Activated T-cell treated with anti-CD3 and anti-CD28 coated beads, Interleukin-2, amount 50 U/mL, for 72 hours (primary cell): Measurements from ENCODE around the gene FBN2. TPM values are rescaled to one million over a fixed set of nuclear protein-coding genes. Genes with fewer than 3 reads are reported as not detected.

Experiments used
- ATAC-seq, 2 donors: fragments of 150-1000 bp; cut with Tn5 transposase; replicated peaks in 1 of 2; 2 replicates each; pipeline ENCODE4 v1.10.0; 2021; ENCODE audit warnings: moderate library complexity in 2 of 2, mild to moderate bottlenecking in 1 of 2
- DNase-seq, 2 donors: peaks; one replicate each; pipeline ENCODE4 v3.0.0; 2021 to 2022; ENCODE audit warnings: mixed read lengths in 1 of 2
- H3K27ac Mint-ChIP-seq: one replicate; pipeline ENCODE4 v1.8.0; 2022; ENCODE audit warnings: mild to moderate bottlenecking, moderate library complexity, mixed read lengths
- H3K27me3 Mint-ChIP-seq: one replicate; pipeline ENCODE4 v1.8.0; 2022; ENCODE audit warnings: low read depth, mixed read lengths
- H3K36me3 Mint-ChIP-seq, 2 donors: one replicate each; pipeline ENCODE4 v1.8.0; 2022; ENCODE audit warnings: mixed read lengths in 2 of 2, mild to moderate bottlenecking in 1 of 2; ENCODE audit not compliant: insufficient read depth in 2 of 2
- H3K4me1 Mint-ChIP-seq: one replicate; pipeline ENCODE4 v1.8.0; 2022; ENCODE audit warnings: low read depth, mixed read lengths
- H3K4me3 Mint-ChIP-seq, 2 donors: one replicate each; pipeline ENCODE4 v1.8.0; 2022; ENCODE audit warnings: mild to moderate bottlenecking in 2 of 2, mixed read lengths in 2 of 2, moderate library complexity in 2 of 2
- H3K9me3 Mint-ChIP-seq, 2 donors: one replicate each; pipeline ENCODE4 v1.8.0; 2022; ENCODE audit warnings: mixed read lengths in 2 of 2
- total RNA-seq, 2 donors: library from RNA; stranded (reverse); gene quantifications; one replicate each; pipeline ENCODE4 v1.2.3, GENCODE V29; 2022

The FBN2 gene
- total RNA-seq, 2 donors from 2014 or later, result 0.05 TPM; not detected in 1

DNA sequence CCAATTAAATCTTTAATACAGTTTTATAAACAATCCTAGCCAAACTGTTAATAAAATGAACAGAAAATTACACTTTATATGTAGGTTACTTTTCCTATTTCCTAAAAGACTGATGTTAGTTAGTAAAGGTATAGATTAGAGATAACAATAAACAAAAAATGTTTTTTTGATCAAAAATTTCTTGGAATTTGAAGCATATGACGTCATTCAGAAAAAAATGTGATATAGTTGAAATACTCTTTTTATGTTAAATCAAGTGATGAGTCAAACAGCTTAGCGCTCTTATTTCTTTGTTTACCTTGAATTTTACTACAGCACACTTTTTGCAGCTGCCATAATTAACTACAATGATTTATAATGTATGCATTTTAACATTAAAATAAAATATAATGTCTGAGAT is 258.7 kb downstream of the FBN2 start:
- Mint-ChIP-seq H3K36me3 (no peaks in the 10 kb centered on the region), H3K9me3 (no peaks in the 10 kb centered on the region)
- ATAC-seq, result no peak

DNA sequence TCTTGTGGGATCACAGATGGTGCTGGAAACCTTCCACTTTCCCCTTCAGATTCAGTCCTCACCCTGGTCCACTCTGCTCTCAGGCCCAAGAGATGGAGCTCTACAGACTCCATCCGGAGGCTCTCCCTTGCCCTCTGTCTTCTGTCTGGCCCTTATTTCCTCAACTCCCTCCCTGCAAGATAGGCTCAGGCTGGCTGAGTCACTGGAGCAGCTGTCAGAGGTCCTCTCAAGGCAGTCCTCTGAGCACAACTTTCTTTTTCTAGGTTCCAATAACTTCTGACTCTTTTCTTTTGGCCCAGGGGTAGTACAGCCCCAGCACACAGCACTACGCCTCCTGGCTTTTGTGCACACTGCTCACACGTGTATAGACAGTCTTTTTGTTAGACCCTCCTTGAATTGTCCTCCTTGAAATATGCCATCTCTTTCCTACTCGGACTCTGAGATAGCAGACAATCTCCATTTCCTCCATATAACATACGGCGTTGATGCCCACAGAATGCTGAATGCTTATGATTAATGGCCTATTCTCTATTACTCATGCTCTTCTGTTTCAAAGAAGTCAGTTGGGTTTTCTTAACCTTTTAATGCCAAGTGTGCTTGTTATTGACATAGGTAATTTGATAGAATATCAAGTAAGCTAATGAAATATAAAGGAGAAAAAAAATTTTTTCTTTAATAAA is 261.4 kb downstream of the FBN2 start:
- Mint-ChIP-seq H3K4me3 (no peak overlapping the region), H3K36me3 (no peaks in the 10 kb centered on the region), H3K9me3 (no peaks in the 10 kb centered on the region), H3K27ac (no peak overlapping the region), H3K27me3 (no peaks in the 10 kb centered on the region), H3K4me1 (no peaks in the 10 kb centered on the region)
- no peak for DNase-seq
- ATAC-seq, result no peak

More for the DNA sequence above, 258.7 kb downstream of the FBN2 start:
- Mint-ChIP-seq H3K4me1 (no peaks in the 10 kb centered on the region), H3K27me3 (no peaks in the 10 kb centered on the region), H3K4me3 (no peak overlapping the region), H3K27ac (no peak overlapping the region)
- DNase-seq, result no peak

DNA sequence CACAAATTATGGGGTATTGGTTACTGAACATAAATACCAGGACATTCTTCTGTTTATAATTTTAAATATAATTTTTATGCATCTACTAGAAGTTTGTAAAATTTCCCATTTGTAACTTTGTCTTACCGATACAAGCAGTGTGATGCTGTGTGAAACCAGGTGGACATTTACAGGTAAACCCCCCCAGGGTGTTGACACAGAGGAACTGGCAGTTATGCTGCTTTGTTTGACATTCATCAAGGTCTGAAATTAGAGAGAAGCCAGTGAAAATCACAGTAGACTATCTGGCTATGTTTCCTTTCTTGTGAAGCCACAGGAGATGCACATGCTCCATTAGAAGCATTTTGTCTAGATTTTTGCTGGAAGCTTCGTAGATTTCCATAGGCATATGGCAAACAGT is 263.6 kb downstream of the FBN2 start:
- Mint-ChIP-seq H3K27ac (no peak overlapping the region), H3K36me3 (no peaks in the 10 kb centered on the region), H3K4me1 (no peaks in the 10 kb centered on the region), H3K27me3 (no peaks in the 10 kb centered on the region), H3K4me3 (no peak overlapping the region), H3K9me3 (no peaks in the 10 kb centered on the region)
- DNase-seq (no peak), ATAC-seq (no peak)

DNA sequence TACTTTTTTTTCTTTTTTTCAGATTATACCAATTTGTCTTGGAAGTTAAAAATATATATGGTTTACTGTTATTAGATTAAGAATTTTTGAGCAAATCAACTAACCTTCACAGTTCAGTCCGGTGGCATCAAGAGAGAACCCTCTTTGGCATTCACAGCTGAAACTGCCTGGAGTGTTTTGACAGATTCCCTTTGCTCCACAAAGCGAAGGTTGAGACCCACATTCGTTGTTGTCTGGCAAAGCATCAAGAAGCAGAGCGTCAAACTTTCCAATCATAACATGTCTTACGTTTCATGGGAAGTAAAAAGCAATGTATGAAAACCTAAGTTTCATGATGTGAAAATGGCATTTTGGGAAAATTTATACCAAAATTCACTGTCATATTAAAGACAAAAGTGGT is 264.3 kb downstream of the FBN2 start:
- H3K4me3 Mint-ChIP-seq, result no peak overlapping the region
- H3K27me3 Mint-ChIP-seq, result no peaks in the 10 kb centered on the region
- H3K27ac Mint-ChIP-seq, result no peak overlapping the region
- DNase-seq, result no peak
- ATAC-seq, result no peak
- H3K9me3 Mint-ChIP-seq, result no peaks in the 10 kb centered on the region
- no peaks in the 10 kb centered on the region for H3K4me1 Mint-ChIP-seq
- no peaks in the 10 kb centered on the region for H3K36me3 Mint-ChIP-seq

DNA sequence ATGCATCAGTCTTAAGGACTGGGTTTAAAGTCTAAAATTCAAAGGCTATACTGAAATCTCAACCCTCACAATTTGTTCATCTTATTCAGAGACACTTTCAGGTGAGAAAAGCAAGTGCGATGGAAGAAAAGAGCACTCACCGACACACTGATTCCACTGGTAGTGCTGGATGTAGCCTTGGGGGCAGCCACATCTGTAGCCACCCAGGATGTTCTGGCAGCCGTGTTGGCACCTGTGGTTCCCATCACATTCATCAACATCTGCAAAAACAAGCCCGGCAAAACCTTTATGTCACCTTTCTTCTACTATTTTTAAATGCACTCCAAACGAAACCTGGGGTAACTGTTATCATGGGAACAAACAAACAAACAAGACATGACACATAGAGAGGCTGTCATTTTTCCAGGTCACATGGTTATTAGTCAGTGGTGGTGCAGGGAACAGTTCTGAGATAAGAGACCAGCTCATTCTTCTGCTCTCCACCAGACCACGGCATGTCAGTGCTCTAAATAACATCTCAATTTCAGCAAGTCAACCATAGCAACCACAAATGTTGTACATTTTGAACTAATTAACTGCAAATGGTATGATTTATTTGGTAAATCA is 266.1 kb downstream of the FBN2 start:
- peaks cover 0 to 1% of the 10 kb centered on the region in 2 donors for H3K9me3 Mint-ChIP-seq
- H3K36me3 Mint-ChIP-seq, result no peaks in the 10 kb centered on the region
- no peak overlapping the region for H3K27ac Mint-ChIP-seq
- ATAC-seq (no peak), DNase-seq (no peak)
- peaks cover 8% of the 10 kb centered on the region for H3K27me3 Mint-ChIP-seq
- no peaks in the 10 kb centered on the region for H3K4me1 Mint-ChIP-seq
- no peak overlapping the region for H3K4me3 Mint-ChIP-seq

DNA sequence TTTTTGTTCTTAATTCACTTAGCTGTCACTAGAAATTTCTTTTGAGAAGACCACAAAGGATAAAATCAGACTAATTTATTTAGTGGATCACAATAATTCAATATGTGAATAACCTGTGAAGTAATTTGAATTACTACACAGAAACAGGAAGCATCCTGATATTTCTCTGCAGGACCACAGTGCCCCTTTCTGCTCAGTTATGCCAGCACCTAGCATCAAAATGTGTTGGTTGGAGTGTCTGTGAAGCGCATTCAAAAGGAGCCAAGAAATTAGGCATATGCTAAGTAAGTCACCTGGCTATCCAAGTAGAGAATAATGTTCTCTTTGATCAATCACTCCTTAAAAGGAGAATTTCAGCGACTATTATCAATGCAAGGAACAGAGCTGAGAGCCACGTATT is 267.0 kb downstream of the FBN2 start:
- Mint-ChIP-seq H3K27me3 (peaks cover 8% of the 10 kb centered on the region), H3K4me3 (no peak overlapping the region), H3K9me3 (peaks cover 0 to 2% of the 10 kb centered on the region in 2 donors), H3K27ac (no peak overlapping the region), H3K36me3 (no peaks in the 10 kb centered on the region), H3K4me1 (no peaks in the 10 kb centered on the region)
- DNase-seq (no peak), ATAC-seq (no peak)

DNA sequence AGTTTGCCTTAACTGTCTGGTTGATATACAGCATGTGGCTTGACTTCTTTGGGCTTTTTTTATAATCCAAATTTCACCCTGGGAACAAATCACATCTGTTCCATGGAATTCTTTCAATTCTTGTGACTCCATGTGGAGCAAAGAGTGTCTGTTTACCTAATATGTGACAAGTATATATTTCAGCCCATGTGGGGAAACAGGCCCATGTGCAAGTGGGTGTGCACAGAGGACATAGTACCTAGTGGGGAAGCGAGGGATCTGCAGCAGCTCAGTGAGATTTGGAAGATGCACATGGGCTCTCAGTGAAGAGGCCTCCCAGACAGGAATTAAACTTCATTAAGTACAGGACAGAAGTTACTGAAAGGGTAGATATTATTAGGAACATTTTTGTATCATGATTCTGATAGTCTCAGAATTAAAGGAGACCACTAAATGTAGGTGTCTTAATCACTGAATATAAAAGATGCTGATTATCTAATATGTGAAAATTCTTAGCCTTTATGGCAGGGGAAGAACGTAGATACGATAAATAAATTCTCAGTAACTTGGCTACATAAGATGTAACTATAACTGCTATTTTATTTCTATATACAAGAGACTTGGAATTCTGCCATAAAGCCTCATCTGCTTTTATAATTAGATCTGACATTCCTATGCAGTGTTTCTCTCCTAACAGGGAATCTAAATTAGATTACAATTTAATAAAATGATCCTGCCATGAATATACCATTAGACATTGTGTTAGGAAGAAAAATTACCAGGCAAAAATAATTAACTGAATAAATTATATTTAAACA is 273.3 kb downstream of the FBN2 start:
- H3K4me1 Mint-ChIP-seq, result no peaks in the 10 kb centered on the region
- H3K9me3 Mint-ChIP-seq, result peaks cover 0 to 2% of the 10 kb centered on the region in 2 donors
- no peak overlapping the region for H3K4me3 Mint-ChIP-seq
- H3K36me3 Mint-ChIP-seq, result no peaks in the 10 kb centered on the region
- DNase-seq, result no peak
- H3K27ac Mint-ChIP-seq, result no peak overlapping the region
- no peak for ATAC-seq
- peaks cover 8% of the 10 kb centered on the region for H3K27me3 Mint-ChIP-seq

DNA sequence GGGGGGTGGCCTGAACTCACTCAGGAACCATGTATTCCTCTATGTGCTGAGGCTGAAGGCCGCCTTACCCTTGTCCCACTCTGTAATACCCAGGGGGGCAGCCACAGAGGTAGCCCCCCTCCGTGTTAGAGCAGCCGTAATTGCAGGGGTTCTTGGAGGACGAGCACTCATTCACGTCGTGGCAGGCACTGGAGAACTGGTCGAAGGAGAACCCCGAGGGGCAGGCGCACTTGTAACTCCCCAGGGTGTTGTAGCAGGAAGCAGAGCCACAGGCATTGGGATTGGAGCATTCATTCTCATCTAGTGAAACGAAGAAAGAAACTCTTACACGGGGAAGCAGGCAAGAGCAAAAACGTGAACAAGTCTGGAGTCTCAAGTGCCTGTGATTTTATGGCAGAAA is 274.7 kb downstream of the FBN2 start:
- no peak overlapping the region for H3K27ac Mint-ChIP-seq
- H3K36me3 Mint-ChIP-seq, result no peaks in the 10 kb centered on the region
- H3K27me3 Mint-ChIP-seq, result peaks cover 8% of the 10 kb centered on the region
- no peak for ATAC-seq
- peaks cover 0 to 2% of the 10 kb centered on the region in 2 donors for H3K9me3 Mint-ChIP-seq
- no peak overlapping the region for H3K4me3 Mint-ChIP-seq
- no peak for DNase-seq
- H3K4me1 Mint-ChIP-seq, result no peaks in the 10 kb centered on the region

DNA sequence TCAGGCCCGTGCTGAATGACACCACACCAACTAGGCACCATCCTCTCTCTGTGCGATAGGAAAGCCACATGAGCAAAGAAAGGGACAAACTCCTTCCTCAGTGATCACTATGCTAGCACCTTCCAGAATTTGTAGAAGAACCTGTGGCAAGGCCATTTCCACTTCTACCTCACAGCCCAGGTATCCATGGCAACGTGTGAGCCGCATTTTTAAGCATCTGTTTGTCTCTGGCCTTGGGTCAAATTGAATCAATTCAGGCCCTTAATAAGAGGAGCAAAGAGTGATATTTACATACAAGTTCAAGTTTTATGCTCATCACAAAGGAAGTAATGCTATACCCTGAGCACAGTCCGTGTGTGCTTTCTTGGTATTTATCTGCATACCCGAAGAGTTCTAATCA is 275.1 kb downstream of the FBN2 start:
- Mint-ChIP-seq H3K36me3 (no peaks in the 10 kb centered on the region), H3K4me3 (no peak overlapping the region), H3K9me3 (peaks cover 0 to 2% of the 10 kb centered on the region in 2 donors), H3K4me1 (no peaks in the 10 kb centered on the region), H3K27ac (no peak overlapping the region), H3K27me3 (peaks cover 3% of the 10 kb centered on the region)
- ATAC-seq, result no peak
- no peak for DNase-seq

DNA sequence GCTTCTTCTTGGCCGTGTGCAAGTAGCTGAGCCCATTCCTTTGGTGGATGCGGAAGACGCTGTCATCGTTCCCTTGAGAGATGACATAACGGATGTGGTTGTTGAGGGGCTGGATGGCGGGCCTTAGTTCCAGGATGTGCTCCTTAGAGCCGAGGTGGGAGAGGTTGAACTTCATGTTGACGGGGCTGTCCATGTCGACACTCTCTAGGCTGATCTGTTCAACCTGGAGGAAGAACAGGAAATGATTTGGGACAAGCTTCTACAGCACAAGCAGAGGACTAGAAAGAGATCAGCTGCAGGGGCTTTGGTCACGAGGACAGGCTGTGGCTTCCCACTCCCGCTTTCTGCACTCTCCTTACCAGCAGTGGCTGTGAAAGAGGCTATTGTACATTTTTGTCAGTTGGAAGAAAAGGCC is 278.4 kb downstream of the FBN2 start:
- Mint-ChIP-seq H3K4me1 (no peaks in the 10 kb centered on the region), H3K4me3 (no peak overlapping the region), H3K36me3 (no peaks in the 10 kb centered on the region), H3K27me3 (no peaks in the 10 kb centered on the region), H3K27ac (no peak overlapping the region), H3K9me3 (no peaks in the 10 kb centered on the region)
- DNase-seq (no peak), ATAC-seq (no peak)

DNA sequence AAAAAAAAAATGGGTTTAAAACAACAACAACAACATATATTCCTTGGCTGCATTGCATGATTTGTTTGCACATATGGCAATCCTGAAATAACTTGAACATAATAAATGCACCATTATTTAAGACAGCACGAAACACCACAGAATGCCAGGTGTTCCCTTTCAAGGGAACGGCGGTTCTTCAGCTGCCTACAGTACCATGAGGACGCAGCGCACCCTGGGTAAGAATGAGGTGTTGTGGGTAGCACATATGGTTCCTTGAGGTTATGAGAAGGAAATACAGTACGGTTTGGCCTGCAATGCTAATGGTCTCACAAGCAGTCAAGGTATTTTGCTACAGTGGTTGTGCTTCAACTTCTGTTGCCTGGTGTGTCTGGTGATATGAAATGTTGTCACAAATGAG is 279.7 kb downstream of the FBN2 start:
- Mint-ChIP-seq H3K36me3 (no peaks in the 10 kb centered on the region), H3K27me3 (no peaks in the 10 kb centered on the region), H3K4me1 (no peaks in the 10 kb centered on the region), H3K4me3 (no peak overlapping the region), H3K27ac (no peak overlapping the region), H3K9me3 (no peaks in the 10 kb centered on the region)
- ATAC-seq (no peak), DNase-seq (no peak)

DNA sequence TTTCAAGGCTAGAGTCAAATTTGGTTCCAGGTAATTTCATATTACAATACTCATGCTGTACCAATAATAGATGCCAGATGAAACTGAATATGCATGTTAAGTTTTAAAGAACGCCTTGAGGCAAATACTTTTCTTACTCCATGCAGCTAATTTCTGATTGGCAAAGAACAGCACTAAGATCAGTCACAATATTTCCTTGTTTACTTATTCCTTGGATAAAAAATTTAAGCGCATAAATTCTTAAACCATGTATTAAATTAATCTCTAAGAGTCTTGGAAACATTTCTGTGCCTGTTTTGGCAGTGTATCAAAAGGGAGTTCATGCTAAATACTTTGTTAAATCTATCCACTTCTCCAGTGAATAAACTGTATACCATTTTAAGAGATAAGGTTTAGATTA is 281.0 kb downstream of the FBN2 start:
- no peaks in the 10 kb centered on the region for H3K9me3 Mint-ChIP-seq
- H3K36me3 Mint-ChIP-seq, result no peaks in the 10 kb centered on the region
- H3K27me3 Mint-ChIP-seq, result no peaks in the 10 kb centered on the region
- ATAC-seq, result no peak
- no peak overlapping the region for H3K4me3 Mint-ChIP-seq
- no peak overlapping the region for H3K27ac Mint-ChIP-seq
- DNase-seq, result no peak
- no peaks in the 10 kb centered on the region for H3K4me1 Mint-ChIP-seq

DNA sequence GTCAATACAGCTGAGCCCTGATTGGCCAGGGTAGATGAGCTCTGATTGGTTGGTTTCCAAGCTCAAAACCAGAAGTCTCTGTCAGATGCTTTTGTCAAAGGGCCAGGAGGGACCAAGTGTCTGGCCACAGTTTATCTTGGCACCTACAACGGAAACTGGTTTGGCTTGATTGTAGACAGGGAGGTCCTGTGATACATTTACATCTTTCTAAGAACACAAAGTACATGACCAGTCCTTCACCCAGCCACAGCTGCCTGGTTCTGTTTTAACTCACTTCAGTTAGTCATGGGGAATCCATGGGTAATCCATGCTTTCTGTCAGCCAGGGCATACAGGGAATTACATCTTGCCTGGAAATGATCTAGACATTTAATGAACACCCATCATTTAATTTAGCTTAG is 283.3 kb downstream of the FBN2 start:
- Mint-ChIP-seq H3K4me3 (no peak overlapping the region), H3K9me3 (no peaks in the 10 kb centered on the region), H3K36me3 (no peaks in the 10 kb centered on the region), H3K27me3 (no peaks in the 10 kb centered on the region), H3K4me1 (no peaks in the 10 kb centered on the region), H3K27ac (no peak overlapping the region)
- ATAC-seq (no peak), DNase-seq (no peak)
